AG04449 (cell line): ENCODE data around the gene PRKAR1B.

Experiments used
- CTCF ChIA-PET: fragments of 350-600 bp; formaldehyde crosslinking; extraction: SDS; loops from one replicate; lab custom pipeline; 2021; ENCODE audit warnings: antibody characterized with exemption; lab: Yijun Ruan, JAX
- POLR2A ChIA-PET: fragments of 400-600, 350-600 bp; formaldehyde crosslinking; extraction: SDS; loops from one replicate; lab custom pipeline; 2020; ENCODE audit warnings: antibody characterized with exemption, inconsistent platforms; lab: Yijun Ruan, JAX
- DNase-seq: peaks from one replicate; pipeline ENCODE4 v3.0.0-alpha.2; 2010; ENCODE audit warnings: low read depth, low spot score
- H3K4me3 ChIP-seq: 2 replicates; pipeline ENCODE4 v1.5.1; 2011; ENCODE audit warnings: low read depth, mild to moderate bottlenecking, control low read depth, low read length
- TF ChIP-seq, protein P1 (sequence below): IDR thresholded peaks from one replicate; pipeline ENCODE4 v1.5.1; 2011; ENCODE audit warnings: mild to moderate bottlenecking, moderate library complexity, low read length, control low read depth, inconsistent platforms; ENCODE audit not compliant: insufficient read depth; ENCODE audit errors: missing control alignments

PRKAR1B gene

DNA sequence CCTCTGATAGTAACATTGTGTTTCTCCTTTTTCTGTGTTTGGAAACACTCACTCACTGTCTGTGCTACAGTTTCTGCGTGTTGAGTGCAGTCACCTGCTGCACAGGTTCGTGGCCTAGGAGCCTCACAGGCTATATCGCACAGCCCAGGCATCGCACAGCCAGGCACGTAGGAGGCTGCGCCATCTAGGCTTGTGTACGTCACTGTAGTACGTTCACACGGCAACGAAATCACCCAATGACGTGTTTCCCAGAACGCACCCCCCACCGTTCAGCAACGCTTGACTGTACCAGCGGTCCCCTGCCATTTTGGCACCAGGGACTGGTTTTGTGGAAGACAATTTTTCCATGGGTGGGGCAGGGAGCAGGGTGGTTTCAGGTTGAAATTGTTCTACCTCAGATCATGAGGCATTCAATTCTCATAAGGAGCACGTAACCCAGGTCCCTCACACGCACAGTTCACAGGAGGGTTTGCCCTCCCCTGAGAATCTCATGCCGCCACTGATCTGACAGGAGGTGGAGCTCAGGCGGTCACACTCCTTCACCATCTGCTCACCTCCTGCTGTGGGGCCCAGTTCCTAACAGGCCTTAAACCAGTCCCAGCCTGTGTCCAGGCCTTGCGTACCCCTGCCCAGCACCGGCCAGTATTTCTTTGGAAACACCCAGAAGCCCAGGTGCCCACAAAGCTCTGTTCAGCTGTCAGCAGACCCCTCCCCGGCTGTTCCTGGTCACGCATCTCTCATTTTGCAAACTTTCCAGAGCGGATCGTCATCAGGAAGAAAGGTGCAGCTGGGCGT, 23.2 kb upstream of the PRKAR1B start:
- POLR2A ChIA-PET = no interaction called here
- TF ChIP-seq, protein P1, sequence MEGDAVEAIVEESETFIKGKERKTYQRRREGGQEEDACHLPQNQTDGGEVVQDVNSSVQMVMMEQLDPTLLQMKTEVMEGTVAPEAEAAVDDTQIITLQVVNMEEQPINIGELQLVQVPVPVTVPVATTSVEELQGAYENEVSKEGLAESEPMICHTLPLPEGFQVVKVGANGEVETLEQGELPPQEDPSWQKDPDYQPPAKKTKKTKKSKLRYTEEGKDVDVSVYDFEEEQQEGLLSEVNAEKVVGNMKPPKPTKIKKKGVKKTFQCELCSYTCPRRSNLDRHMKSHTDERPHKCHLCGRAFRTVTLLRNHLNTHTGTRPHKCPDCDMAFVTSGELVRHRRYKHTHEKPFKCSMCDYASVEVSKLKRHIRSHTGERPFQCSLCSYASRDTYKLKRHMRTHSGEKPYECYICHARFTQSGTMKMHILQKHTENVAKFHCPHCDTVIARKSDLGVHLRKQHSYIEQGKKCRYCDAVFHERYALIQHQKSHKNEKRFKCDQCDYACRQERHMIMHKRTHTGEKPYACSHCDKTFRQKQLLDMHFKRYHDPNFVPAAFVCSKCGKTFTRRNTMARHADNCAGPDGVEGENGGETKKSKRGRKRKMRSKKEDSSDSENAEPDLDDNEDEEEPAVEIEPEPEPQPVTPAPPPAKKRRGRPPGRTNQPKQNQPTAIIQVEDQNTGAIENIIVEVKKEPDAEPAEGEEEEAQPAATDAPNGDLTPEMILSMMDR = no peak
- no peak overlapping the region for H3K4me3 ChIP-seq
- no peak for DNase-seq
- CTCF ChIA-PET = no interaction called here

DNA sequence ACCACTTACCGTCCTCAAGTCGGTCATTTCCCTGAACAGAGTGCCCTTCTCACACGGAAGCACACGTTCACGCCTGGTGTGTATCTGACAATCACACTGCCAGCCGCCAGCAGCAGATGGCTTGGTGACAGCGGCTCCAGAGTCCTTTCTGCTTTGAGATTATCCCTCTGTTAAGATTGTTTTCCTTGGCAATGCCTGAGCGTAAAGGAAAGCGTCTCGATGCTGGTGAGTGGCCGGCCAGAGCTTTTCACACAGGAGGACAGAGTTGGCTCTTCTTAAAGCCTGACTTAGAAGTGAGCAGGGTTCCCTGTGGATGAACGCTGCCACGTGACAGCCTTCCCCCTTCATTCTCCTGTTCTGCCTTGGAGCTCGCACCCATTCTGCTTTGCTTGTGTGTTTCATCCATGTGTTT, 22.1 kb upstream of the PRKAR1B start:
- H3K4me3 ChIP-seq = no peak overlapping the region
- no peak for DNase-seq
- ChIA-PET POLR2A (no interaction called here), CTCF (interaction anchor here (1.0 kb wide), 1 partner anchor 17 kb away, joined by 3 read pairs; no protein-coding TSS in a partner anchor)
- TF ChIP-seq, protein P1 = no peak

DNA sequence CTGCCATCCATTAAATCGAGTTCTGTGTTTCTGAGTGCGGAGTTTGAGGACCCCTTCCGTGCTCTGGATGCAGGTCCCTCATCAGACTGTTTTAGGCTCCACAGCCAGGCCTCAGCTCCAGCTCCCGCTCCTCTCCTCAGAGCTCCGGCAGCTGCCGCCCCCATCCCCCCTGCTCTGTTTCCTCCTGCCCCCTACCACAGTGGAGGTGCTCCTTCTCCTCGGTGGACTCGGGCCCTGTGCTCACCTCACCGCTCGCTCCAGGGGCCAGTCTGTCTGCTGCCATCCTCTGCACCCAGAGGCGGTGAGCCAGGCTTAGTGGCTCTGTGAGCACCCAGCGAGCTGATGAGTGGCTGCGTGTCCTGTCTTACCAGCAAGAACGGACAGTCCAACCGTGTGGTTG, 21.4 kb upstream of the PRKAR1B start:
- POLR2A ChIA-PET = no interaction called here
- CTCF ChIA-PET = no interaction called here
- TF ChIP-seq, protein P1 = no peak
- H3K4me3 ChIP-seq = no peak overlapping the region
- DNase-seq = no peak

DNA sequence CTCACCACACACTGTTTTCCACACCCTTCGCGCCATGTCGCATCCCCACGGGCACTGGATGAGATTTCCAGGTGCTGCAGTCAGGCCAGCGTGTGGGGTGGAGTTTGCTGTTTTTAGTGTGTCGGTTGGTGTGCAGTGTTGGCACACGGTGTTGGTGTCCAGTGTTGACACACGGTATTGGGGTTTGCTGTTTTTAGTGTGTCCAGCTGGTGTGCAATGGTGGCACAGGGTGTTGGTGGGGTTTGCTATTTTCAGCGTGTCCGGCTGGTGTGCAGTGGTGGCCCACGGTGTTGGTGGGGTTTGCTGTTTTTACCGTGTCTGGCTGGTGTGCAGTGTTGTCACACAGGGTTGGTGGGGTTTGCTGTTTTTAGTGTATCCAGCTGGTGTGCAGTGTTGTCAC, 20.1 kb upstream of the PRKAR1B start:
- H3K4me3 ChIP-seq = no peak overlapping the region
- ChIA-PET CTCF (no interaction called here), POLR2A (interaction anchor here (0.6 kb wide), 1 partner anchor 63 kb away, joined by 3 read pairs; no protein-coding TSS in a partner anchor)
- TF ChIP-seq, protein P1 = no peak
- DNase-seq = no peak

DNA sequence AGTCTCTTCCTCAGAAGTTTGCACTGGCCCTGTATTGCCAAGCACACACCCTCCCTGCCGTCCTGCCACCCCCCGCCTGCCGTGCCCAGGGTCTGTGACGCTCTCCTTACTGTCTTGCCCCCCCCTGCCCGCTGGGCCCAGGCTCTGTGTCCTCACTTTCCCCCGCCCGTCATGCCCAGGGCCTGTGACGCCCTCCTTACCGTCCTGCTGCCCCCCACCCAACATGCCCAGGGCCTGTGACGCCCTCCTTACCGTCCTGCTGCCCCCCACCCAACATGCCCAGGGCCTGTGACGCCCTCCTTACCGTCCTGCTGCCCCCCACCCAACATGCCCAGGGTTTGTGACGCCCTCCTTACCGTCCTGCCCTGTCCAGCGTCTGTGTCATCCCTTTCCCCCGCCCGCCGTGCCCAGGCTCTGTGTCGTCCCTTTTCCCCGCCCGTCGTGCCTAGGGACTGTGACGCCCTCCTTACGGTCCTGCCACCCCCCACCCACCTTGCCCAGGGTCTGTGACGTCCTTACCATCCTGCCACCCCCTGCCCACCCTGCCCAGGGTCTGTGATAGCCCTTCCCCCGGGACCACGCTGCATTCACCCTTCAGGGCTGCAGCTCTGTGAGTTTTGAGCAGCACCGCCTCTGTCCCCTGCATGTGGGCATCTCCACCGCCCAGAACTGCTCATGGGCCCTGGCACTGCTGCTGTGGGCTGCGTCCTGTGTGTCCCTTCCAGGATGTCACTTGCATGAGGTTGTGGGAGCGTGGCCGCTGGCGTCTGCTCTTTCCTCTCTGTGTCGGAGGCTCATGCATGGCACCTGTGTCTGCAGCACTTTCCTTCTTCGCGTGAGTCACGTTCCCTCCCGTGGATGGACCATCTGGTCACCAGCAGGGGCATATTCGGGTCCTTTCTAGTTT, 19.3 kb upstream of the PRKAR1B start:
- H3K4me3 ChIP-seq = no peak overlapping the region
- POLR2A ChIA-PET = interaction anchor here (0.6 kb wide), 1 partner anchor 63 kb away, joined by 3 read pairs; no protein-coding TSS in a partner anchor
- CTCF ChIA-PET = no interaction called here
- no peak for DNase-seq
- TF ChIP-seq, protein P1 = no peak

DNA sequence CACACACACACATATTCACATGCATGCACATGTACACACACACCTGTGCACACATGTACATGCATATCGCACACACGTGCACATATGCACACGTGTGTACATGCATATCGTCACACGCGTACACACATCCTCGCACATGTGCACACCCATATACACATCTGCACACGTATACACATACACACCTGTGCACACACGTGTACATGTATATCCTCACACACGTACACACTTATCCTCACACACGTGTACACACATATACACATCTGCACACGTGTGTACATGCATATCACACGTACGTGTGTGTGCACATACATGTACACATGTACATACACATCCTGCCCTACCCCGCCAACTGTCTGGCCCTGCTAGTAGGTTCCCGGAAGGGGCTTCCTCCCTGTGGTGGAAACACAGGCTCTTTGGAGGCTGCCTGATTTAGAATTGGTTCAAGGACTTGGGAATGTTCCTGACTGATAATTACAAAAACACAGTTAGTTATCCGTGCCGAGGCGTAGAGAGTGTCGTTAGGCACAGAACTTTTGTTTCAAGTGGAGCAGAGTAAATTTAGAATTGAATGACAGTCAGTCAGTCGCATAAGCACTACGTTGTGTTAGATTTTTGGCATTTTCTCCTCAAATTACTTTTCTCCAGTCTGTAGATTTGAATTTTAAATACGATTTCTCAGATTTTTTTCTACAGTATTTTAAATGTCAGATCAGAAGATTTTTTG, 18.5 kb upstream of the PRKAR1B start:
- ChIA-PET CTCF (no interaction called here), POLR2A (no interaction called here)
- no peak overlapping the region for H3K4me3 ChIP-seq
- no peak for DNase-seq
- TF ChIP-seq, protein P1 = no peak
